ENCODE measurements around the gene PLCH1. TPM values are rescaled to one million over a fixed set of nuclear protein-coding genes. Genes with fewer than 3 reads are reported as not detected.
A peak's percentile ranks its signal among the peaks of the same experiment; 100 is the strongest.

PLCH1 gene
- polyA plus RNA-seq, 1 donor (not counting 4 experiments of a cell fraction or from before 2014, with no cell fraction given): 0.05 TPM

DNA sequence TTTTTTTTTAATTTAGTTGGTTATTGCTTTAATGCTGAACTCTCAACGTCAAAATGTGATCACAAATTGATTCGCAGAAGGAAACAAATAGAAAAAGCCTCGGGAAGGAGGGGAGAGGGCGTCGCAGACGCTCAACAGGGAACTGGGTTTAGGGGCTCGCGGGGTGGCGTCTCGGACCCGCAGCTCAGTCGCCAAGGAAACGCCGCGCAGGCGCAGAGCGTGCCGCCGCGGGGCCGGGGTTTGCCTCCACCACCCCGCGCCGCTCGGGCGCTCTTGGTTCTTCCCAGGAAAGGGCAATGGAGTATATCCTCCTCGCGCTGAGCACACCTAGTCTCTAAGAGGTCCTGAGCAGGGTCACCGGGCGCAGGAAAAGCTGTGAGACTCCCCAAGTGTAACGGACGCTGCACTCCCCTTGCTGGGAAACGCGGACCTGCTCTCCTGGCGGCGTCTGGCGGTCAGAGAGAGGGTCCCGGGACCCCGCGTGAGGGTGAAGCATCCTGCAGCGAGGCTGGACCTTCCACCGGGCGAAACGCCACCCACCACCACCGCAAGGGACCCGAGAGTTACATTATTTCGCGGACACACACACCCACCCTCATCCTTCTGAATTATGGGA is 753 bp downstream of the PLCH1 start:
- Histone ChIP-seq H3K9ac (ENCODE audit: control insufficient read depth, extremely low read depth, insufficient read depth, low read length) (peak overlapping the region; percentile 64), H2AFZ (ENCODE audit: control insufficient read depth, low read length) (peak overlapping the region; percentile 89), H3K27ac (ENCODE audit: control insufficient read depth, insufficient read depth, low read length) (no peak overlapping the region), H3K9me1 (ENCODE audit: control insufficient read depth, extremely low read depth, insufficient read depth, low read length) (no peaks in the 10 kb centered on the region), H3K79me2 (ENCODE audit: control insufficient read depth, insufficient read depth, low read length) (no peaks in the 10 kb centered on the region), H3K36me3 (ENCODE audit: control insufficient read depth in 2 of 2, extremely low read depth in 1 of 2, insufficient read depth in 2 of 2, low read length in 2 of 2) (no peaks in the 10 kb centered on the region), H4K20me1 (ENCODE audit: control insufficient read depth, extremely low read depth, insufficient read depth, low read length) (no peaks in the 10 kb centered on the region), H3K9me3 (ENCODE audit: control insufficient read depth, low read depth, low read length) (no peaks in the 10 kb centered on the region), H3K4me1 (ENCODE audit: control insufficient read depth, extremely low read depth, insufficient read depth, low read length) (peaks cover 13% of the 10 kb centered on the region), H3K4me2 (ENCODE audit: control insufficient read depth, extremely low read depth, insufficient read depth, low read depth, low read length) (peak overlapping the region; percentile 99), H3K4me3 (ENCODE audit: control insufficient read depth in 2 of 3, extremely low read depth in 1 of 3, insufficient read depth in 2 of 3, low read depth in 1 of 3, low read length in 3 of 3) (peak overlapping the region; percentile 51 to 83 (median 82)), H3K27me3 (ENCODE audit: control insufficient read depth, extremely low read depth, insufficient read depth, low read length) (peaks cover 36% of the 10 kb centered on the region)
- dilution Hi-C loops (cut with MboI; ENCODE audit: extremely low pct_ligation_motif_present, low sequenced_read_pairs): no loop called here
- DNase-seq (ENCODE audit: low read depth, low spot score) (no peak), FAIRE-seq (no peak)
- no peak for TF ChIP-seq EZH2 (IDR thresholded peaks at IDR 0.05; ENCODE audit: low read length)
- TF ChIP-seq, protein P1, sequence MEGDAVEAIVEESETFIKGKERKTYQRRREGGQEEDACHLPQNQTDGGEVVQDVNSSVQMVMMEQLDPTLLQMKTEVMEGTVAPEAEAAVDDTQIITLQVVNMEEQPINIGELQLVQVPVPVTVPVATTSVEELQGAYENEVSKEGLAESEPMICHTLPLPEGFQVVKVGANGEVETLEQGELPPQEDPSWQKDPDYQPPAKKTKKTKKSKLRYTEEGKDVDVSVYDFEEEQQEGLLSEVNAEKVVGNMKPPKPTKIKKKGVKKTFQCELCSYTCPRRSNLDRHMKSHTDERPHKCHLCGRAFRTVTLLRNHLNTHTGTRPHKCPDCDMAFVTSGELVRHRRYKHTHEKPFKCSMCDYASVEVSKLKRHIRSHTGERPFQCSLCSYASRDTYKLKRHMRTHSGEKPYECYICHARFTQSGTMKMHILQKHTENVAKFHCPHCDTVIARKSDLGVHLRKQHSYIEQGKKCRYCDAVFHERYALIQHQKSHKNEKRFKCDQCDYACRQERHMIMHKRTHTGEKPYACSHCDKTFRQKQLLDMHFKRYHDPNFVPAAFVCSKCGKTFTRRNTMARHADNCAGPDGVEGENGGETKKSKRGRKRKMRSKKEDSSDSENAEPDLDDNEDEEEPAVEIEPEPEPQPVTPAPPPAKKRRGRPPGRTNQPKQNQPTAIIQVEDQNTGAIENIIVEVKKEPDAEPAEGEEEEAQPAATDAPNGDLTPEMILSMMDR (optimal IDR thresholded peaks at IDR 0.05 in 1 of 3, IDR thresholded peaks at IDR 0.05 in 1 of 3, conservative IDR thresholded peaks at IDR 0.05 in 1 of 3; ENCODE audit: extremely low read depth in 1 of 3, insufficient read depth in 2 of 3, low read length in 3 of 3): no peak

DNA sequence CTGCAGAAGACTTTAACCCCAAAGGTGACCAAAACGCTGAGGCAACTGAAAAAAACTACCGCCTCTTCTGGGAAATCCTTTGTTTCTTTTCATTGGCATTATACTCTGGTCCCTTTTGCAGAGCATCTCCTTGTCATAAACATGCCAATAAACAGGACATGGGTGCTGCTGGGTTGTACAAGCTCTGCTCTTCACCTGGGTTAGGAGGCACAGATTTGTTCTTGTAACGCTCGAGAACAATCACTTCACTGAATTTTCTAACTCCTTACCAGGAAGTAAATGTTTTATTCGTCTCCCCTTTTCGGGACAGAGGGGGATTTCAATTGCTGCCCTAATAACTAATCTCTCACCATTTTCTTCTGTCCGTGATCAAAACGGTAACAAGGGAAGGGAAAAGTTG is 1.3 kb downstream of the PLCH1 start:
- H3K36me3 ChIP-seq (ENCODE audit: control insufficient read depth in 2 of 2, extremely low read depth in 1 of 2, insufficient read depth in 2 of 2, low read length in 2 of 2): no peaks in the 10 kb centered on the region
- TF ChIP-seq EZH2 (IDR thresholded peaks at IDR 0.05; ENCODE audit: low read length): no peak
- TF ChIP-seq, protein P1 (optimal IDR thresholded peaks at IDR 0.05 in 1 of 3, IDR thresholded peaks at IDR 0.05 in 1 of 3, conservative IDR thresholded peaks at IDR 0.05 in 1 of 3; ENCODE audit: extremely low read depth in 1 of 3, insufficient read depth in 2 of 3, low read length in 3 of 3): no peak
- H3K9me3 ChIP-seq (ENCODE audit: control insufficient read depth, low read depth, low read length): no peaks in the 10 kb centered on the region
- no peak overlapping the region for H3K27ac ChIP-seq (ENCODE audit: control insufficient read depth, insufficient read depth, low read length)
- peaks cover 36% of the 10 kb centered on the region for H3K27me3 ChIP-seq (ENCODE audit: control insufficient read depth, extremely low read depth, insufficient read depth, low read length)
- no peaks in the 10 kb centered on the region for H4K20me1 ChIP-seq (ENCODE audit: control insufficient read depth, extremely low read depth, insufficient read depth, low read length)
- H3K4me2 ChIP-seq (ENCODE audit: control insufficient read depth, extremely low read depth, insufficient read depth, low read depth, low read length): peak overlapping the region; percentile 99
- H3K79me2 ChIP-seq (ENCODE audit: control insufficient read depth, insufficient read depth, low read length): no peaks in the 10 kb centered on the region
- H3K4me3 ChIP-seq (ENCODE audit: control insufficient read depth in 2 of 3, extremely low read depth in 1 of 3, insufficient read depth in 2 of 3, low read depth in 1 of 3, low read length in 3 of 3): peak overlapping the region; percentile 51 to 83 (median 82)
- FAIRE-seq (no peak), DNase-seq (ENCODE audit: low read depth, low spot score) (no peak)
- H3K9ac ChIP-seq (ENCODE audit: control insufficient read depth, extremely low read depth, insufficient read depth, low read length): peak overlapping the region; percentile 64
- H2AFZ ChIP-seq (ENCODE audit: control insufficient read depth, low read length): peak overlapping the region; percentile 89
- H3K9me1 ChIP-seq (ENCODE audit: control insufficient read depth, extremely low read depth, insufficient read depth, low read length): no peaks in the 10 kb centered on the region
- dilution Hi-C loops (cut with MboI; ENCODE audit: extremely low pct_ligation_motif_present, low sequenced_read_pairs): no loop called here
- H3K4me1 ChIP-seq (ENCODE audit: control insufficient read depth, extremely low read depth, insufficient read depth, low read length): peaks cover 13% of the 10 kb centered on the region
